Femur (tissue), 1 donor: ENCODE measurements around the gene EHBP1.

Experiments
- DNase-seq: peaks from one replicate; pipeline ENCODE4 v3.0.0-alpha.2; 2017

Gene EHBP1

DNA sequence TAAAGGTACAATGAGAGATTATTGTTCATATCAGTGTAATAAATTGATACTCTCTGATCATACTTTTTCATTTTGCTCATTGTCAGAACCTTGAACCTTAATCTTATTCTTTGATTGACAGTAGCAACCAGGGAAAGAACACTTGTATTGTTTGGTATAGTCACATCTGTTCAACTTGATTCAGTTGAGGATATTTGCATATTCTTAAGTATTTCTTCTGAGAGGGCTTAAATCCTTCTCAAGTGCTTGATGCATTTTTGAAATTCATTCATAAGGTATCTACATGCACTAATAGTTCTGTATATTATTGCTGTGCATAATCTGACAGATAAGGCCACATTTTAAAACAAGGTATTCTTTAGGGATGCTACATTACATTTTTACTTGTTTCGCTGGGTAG, 118.9 kb downstream of the EHBP1 start:
- DNase-seq: no peak

GRCh38 chr2:62826141-62826540, 120.6 kb downstream of the EHBP1 start:
- DNase-seq: no peak

DNA sequence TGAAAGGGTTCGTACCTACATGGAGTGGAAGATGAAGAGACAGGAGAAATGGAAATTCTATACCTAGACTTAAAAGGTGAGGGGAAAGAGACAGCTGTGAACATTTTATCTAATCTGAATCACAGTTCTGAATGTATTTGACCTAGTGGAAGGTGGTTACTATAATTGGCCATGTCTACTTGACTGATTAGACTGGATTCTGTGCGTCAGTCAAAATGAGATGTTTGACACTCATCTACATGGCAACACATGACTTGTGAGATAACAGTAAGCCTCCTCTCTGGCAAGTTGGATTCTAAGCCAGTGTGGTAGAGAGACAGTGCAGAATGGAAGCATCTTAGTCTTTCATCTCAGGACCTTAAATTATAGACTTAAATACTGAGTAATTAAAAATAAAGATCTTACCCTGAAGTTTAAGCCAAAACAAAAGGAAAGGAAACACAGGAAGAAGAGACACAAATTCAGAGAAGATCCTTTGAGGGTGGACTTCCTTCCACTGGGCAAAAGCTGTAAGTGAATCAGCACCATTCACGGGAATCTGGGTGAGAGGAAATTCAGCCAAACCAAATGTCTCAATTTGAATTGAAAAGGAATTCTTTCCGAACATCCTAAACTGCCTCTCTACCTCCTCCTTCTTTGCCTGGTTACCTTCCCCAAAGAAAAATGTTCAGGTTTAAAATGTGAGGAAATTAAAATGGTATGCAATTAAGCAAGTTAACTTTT, 121.6 kb downstream of the EHBP1 start:
- no peak for DNase-seq

- DNase-seq: no peak
Measured at GRCh38 chr2:62831729-62832128, 126.2 kb downstream of the EHBP1 start.

DNA sequence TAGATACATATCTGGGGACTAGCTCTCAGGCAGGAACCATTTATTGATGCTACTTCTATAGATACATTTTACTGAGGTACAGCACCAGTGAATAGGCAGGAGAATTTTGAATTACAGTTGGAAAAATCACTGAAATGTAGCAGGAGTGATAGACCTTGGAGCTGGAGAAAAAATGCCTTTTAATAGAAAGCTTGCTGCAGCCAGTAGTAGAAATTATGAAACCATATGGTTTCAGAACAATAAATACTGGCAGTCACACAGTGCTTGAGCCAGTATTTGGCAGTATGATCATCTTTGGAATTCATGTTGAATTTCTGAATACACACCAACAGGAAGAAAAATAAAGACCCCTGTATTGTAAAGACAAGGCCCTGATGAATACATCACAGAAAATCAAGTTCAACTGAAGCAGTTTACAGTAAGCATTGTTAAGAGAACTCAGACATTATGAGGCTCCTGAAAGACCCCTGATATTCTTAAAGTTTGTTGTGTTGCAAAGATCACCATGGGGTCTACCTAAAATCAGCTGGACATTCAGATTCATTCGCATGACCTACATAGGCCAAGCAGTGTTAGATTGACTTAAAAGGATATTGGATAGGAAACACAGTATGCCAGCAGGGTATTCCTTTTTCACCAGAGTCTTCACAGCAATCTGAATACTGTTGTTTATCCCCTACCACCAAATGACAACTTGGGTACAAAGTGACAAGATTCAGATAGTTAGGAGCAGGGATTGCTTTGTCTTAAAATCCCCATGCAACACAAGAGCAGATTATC, 139.0 kb downstream of the EHBP1 start:
- no peak for DNase-seq

- no peak for DNase-seq
Measured at GRCh38 chr2:62845256-62845655, 139.7 kb downstream of the EHBP1 start.

DNA sequence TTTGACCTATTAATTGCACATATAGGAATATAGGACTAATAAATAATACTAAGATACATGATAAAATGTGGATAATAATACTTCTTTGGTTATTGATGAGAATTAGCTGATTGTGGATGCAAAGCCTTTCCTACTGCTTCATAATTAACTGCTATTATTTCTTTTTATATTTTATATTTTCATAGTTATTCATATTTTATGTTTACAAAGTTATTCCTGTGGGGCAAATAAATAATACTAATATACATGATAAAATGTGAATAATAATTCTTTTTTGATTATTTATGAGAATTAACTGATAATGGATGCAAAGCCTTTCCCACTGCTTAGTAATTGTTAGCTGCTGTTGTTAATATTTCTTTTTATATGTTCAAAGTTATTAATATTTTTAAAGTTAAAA, 146.7 kb downstream of the EHBP1 start:
- DNase-seq: no peak

- no peak for DNase-seq
Measured at GRCh38 chr2:62854600-62855514, 149.3 kb downstream of the EHBP1 start.

GRCh38 chr2:62856228-62857040, 150.9 kb downstream of the EHBP1 start:
- DNase-seq: no peak

- no peak for DNase-seq
Measured at GRCh38 chr2:62857139-62857931, 151.8 kb downstream of the EHBP1 start.

DNA sequence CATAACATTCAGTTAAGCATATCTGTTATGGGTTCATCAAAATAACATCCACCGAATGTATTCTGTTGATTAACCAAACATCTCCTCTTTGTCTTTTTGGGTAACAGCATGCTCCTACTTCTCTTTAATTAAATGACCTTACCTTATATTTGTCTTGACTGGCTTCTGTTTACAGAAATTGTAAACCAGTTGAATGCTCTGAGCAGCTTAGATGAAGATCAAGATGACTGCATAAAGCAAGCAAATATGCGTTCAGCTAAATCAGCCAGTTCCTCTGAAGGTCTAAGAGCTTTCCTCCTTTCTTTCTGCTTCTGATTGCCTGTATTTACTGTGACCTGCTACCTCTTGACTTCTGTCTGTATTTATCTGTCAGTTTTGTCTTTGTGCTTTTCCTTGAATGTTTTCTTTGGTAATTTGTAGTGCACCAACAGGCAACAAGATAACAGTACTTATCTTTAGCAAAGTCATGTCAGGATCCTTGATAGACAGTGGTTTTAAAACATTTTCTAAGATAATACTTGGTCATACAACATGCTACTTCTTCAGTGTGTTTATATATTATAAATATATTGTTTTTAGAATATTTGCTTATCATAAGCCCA, 152.8 kb downstream of the EHBP1 start:
- no peak for DNase-seq

GRCh38 chr2:62868947-62869346, 163.4 kb downstream of the EHBP1 start:
- DNase-seq: no peak

DNA sequence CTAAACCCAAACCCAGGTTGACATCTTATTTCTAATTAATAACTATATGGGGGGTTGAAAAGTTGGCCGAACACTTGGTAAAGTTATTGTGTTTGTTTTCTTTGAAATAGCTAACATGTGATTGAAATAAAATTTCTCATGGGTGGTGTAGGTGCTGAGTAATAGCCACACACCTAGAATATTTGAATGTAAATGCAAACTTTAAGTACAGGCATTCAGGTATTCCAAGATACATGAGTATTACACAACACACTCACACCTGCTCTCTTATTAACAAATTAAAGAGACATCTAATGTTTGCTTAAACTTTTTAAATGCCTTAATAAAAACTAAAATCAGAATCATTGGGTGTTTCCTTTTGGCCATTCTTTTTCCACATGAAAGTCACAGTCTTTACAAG, 165.5 kb downstream of the EHBP1 start:
- no peak for DNase-seq

DNA sequence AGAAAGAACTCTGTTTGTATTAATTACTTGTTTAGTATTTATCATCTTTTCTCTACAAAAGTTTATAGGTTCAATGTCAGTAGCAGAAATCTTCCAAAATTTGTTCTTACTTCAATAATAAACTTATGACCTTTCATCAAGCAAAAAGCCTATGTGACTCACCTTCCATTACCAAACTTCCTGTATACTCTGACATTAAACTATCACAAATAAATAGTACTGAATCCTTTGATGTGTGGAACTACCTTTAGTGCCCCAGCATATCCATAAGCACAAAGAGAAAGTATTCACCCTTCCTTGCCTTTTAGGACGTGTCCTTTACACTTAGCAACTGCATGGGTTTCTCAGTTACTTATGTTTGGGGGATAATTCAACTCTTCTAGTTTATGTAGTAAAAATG, 166.0 kb downstream of the EHBP1 start:
- no peak for DNase-seq

DNA sequence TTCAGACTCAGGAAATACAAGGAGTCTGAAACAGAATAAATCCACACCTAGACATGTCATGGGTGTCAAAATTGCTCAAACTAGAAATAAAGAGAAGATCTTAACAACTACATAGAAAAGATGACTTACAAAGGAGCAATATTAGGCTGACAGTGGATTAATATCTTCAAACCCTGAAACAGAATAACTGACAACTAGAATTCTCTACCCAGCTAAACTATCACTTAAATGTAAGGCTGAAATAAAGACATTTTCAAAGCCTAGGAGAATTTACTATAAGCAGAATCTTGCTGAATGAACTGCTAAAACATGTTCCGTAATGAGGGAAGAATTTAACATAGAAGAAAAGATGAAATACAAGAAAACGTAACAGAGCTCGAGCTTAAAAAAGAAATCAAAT, 168.1 kb downstream of the EHBP1 start:
- no peak for DNase-seq

DNA sequence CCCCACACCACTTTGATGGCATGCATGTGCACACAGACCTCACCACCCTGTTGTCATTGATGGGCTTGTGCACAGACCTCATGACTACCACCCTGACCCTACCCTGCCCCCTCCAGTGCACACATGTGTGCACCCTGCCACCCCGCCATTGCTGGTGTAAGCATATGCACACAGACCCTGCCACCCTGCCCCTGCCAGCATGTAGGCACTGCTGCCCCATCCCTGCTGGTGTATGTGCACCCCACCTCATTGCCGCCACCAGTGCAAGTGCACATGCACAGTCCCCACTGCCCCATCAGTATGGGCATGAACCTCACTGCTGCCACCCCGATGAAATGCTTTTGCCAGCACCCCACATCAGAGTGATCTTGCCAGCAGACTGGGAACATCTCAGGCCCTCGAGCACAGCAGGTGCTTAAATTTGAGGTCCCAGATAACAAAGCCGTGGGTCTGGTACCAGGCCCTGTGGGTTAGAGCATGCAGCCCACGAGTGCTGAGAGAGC, 169.4 kb downstream of the EHBP1 start:
- no peak for DNase-seq

GRCh38 chr2:62881162-62881795, 175.8 kb downstream of the EHBP1 start:
- DNase-seq: no peak

GRCh38 chr2:62883629-62884028, 178.1 kb downstream of the EHBP1 start:
- no peak for DNase-seq

DNA sequence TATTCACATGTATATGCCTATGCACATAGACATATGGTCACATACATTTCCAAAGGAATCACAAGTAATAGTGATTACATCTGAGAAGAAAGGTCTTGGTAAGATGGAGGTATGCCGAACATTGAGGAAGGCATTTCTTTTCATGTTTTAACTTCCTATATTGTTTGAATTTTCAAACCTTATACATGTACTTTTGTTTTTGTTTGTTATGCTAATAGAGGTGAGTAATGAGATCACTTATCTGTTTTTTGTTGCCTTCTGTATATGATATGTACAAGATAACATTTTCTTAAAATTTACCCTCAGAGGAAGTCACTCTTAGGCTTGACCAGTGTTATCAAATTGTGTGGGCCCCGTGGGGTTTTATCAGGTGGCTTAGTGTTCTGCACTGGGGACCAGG, 178.6 kb downstream of the EHBP1 start:
- DNase-seq: no peak

DNA sequence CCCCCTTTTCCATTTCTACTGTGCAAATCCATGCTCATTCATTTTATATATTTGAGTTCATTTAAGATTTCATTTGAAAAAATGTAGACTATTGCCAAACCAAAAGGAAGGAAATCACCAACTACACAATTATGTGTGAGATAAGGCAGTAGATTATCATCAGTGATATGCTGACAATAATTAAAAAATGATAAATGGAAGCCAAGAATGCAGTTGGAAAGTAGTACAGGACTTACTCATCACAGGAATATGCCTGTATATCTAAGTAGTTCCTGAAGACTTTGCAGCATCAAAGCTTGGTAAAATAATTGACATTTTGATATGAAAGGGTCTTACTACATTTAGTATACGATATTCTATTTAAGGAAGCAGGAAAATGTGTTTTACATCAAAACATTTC, 179.0 kb downstream of the EHBP1 start:
- DNase-seq: no peak
